Measurements from ENCODE around the gene GAL3ST3.
"Not testable (repeated sequence)": the region's sequence is repeated elsewhere in the genome, so short reads cannot be mapped to it uniquely, and the experiment has no call there.

The GAL3ST3 gene, protein sequence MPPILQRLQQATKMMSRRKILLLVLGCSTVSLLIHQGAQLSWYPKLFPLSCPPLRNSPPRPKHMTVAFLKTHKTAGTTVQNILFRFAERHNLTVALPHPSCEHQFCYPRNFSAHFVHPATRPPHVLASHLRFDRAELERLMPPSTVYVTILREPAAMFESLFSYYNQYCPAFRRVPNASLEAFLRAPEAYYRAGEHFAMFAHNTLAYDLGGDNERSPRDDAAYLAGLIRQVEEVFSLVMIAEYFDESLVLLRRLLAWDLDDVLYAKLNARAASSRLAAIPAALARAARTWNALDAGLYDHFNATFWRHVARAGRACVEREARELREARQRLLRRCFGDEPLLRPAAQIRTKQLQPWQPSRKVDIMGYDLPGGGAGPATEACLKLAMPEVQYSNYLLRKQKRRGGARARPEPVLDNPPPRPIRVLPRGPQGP

DNA sequence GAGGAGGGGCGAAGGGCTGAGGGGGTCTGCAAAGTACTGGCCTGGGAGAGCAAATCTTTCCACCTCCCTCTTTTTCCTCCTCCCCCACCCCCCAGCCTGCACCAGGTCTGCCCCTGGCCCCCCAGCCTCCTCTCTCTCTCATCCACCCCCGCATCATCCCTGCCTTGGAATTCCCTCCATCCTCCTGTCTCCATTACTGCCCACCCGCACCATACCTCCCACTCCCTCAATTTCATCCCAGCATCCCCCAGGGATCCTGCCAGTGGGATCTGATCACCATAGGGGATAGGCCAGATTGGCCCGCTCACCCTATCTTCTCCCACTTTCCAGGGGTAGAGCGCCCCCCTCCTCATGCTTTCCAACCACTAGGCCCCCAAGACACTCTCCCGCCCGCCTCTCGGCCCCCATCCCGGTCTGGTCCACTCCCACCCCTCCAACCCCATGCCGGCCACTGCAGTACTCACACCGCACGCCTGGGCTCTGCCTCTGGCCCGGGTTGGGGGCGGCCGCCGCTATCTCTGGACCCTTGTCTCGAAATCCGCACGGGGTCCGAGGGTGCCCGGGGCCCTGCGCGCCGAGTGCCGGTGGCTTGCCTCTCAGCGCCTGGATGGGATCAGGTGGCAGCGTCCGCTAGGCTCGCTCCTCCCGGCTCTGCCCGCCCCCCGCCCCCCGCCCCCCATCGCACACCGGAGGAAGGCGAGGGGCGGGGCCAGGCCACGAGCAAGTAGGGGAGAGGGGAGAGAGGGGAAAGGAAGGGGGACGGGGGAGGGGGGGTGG is at the start of gene GAL3ST3:
Gene GAL3ST3 (minus strand): TSS at position 615 of the 777 bp plus-strand sequence. CDS start 3,746 bp downstream, outside the sequence.
- DNase-seq (ENCODE audit: low read depth), result no peak

- DNase-seq (ENCODE audit: low read depth), result not testable (repeated sequence)
Measured at GRCh38 chr11:66092125-66092524, 43.2 kb upstream of the GAL3ST3 start.

- DNase-seq (ENCODE audit: low read depth), result no peak
Measured at GRCh38 chr11:66090288-66090687, 41.3 kb upstream of the GAL3ST3 start.

DNA sequence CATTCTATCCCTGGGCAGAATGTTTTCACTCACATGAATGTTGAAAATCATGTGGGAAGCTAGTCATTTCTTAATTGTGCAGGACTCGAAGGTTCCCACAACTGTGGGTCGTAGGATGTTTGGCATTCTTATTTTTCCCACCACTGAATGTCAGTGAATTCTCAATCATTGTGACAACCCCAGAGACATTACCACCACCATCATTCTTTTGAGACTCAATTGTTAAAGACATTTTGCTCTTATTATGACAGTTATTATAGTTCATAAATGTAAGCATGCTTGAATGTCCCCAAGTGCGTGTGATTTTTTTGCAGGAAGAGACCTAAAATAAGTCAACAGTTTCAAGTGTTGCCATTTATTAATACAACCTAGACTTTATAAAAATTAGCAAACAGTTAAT is 40.1 kb upstream of the GAL3ST3 start:
- no peak for DNase-seq (ENCODE audit: low read depth)

GRCh38 chr11:66087148-66087908 is 38.4 kb upstream of the GAL3ST3 start:
- no peak for DNase-seq (ENCODE audit: low read depth)

GRCh38 chr11:66084821-66085475 is 36.0 kb upstream of the GAL3ST3 start:
- DNase-seq (ENCODE audit: low read depth), result no peak

GRCh38 chr11:66083767-66084166 is 34.8 kb upstream of the GAL3ST3 start:
- DNase-seq (ENCODE audit: low read depth), result no peak

GRCh38 chr11:66082946-66083698 is 34.2 kb upstream of the GAL3ST3 start:
- DNase-seq (ENCODE audit: low read depth), result no peak

GRCh38 chr11:66081505-66081904 is 32.5 kb upstream of the GAL3ST3 start:
- no peak for DNase-seq (ENCODE audit: low read depth)

GRCh38 chr11:66080055-66080817 is 31.3 kb upstream of the GAL3ST3 start:
- peak; percentile 83 for DNase-seq (ENCODE audit: low read depth)

- DNase-seq (ENCODE audit: low read depth), result not testable (repeated sequence)
Measured at GRCh38 chr11:66078949-66079348, 30.0 kb upstream of the GAL3ST3 start.

DNA sequence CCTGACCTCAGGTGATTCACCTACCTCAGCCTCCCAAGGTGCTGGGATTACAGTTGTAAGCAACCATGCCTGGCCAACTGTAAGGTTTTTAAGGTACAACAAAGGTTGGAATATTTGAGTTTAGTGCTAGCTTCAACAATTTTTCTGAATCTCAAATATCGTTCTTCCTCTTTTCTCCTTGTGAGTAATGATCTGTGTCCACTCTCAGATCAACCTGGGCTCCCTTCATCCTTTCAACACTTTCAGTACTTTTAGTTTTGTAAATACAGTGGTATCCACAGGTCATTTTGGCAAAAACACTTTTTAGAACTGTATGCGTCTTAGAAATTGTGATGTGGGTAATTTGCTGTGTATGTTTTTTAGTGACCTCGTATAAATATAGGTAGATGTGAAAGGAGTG is 29.0 kb upstream of the GAL3ST3 start:
- DNase-seq (ENCODE audit: low read depth), result no peak

- no peak for DNase-seq (ENCODE audit: low read depth)
Measured at GRCh38 chr11:66076561-66076960, 27.6 kb upstream of the GAL3ST3 start.

DNA sequence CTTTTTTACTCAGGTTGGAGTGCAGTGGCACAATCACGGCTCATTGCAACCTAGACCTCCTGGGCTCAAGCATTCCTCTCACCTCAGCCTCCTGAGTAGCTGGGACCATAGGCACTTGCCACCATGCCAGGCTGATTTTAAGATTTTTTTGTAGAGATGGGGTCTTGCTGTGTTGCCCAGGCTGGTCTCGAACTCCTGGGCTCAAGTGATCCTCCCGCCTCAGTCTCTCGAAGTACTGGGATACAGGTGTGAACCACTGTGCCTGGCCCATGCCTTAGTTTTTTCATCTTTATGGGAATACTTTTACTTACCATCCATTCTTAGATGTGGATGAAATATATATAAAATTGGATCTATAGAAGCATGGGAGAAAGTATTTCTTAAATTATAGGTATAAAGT is 26.3 kb upstream of the GAL3ST3 start:
- DNase-seq (ENCODE audit: low read depth), result no peak

DNA sequence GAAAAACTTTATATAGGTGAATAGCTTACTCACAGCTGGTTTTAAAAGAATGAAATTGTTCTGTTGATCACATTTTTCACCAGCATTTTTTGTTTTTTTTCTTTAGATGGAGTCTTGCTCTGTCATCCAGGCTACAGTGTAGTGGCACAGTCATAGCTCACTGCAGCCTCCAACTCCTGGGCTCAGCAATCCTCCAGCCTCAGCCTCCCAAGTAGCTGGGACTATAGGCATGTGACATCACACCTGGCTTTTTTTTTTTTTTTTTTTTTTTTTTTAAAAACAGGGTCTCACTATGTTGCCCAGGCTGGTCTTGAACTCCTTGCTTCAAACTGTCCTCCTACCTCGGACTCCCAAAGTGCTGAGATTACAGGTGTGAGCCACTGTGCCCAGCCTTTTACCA is 24.7 kb upstream of the GAL3ST3 start:
- DNase-seq (ENCODE audit: low read depth), result no peak

DNA sequence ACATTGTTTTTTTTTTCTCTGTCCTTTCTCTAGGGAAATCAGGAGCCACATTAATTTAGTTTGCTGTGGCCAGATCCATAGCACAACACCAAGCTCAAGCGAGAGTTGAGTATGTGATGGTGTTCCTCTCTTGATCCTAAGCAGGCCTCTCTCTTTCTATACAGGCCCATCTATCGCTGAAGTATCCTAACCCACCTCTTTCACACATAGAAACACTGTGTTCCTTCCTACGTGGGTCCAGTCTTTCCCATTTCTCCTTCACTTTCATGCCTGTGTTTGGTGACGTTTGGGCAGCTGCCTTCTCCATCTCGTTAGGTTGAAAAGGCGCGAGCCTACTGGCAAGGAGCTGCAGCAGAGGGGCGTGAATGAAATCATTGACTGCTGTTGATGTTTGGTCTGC is 23.6 kb upstream of the GAL3ST3 start:
- DNase-seq (ENCODE audit: low read depth), result no peak

DNA sequence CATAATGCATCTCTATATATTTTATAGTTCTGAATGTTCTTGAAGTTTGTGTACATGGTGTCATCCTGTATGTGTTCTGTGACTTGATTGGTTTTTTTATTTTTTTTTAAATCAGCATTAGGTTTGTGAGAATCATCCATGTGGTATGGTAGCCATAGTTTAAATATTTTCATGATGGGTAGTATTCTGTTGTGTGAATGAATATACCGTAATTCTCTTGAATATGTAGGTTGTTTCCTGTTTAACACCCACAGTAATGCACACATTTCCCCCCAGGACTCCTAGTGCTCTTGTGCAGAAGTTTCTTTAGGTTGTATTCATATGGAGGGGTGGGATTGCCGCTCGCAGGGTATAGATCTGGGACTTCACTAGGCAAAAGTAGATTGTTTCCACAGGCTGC is 23.1 kb upstream of the GAL3ST3 start:
- no peak for DNase-seq (ENCODE audit: low read depth)

DNA sequence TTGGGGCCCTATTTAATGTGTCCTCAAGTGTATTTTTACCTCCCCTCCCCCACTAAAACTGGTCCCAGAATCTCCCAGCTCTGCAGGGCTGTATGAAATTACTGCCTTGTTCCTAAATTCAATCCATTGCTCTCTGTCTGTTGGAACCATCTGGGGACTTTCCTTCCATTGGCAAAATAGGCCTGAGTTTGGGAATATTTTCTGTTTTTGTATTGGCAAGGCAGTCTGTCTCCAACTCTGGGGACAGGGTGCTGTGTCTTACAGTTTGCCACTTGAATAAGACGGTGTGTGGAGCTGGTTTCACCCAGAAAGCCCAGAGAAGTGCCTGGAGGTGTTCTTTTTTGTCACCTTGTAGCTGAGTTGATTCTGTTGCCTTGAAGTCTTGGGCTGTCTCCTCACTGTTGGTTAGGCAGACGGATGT is 22.4 kb upstream of the GAL3ST3 start:
- DNase-seq (ENCODE audit: low read depth), result no peak

- DNase-seq (ENCODE audit: low read depth), result no peak
Measured at GRCh38 chr11:66070604-66071380, 21.8 kb upstream of the GAL3ST3 start.

Measured in stromal cell of bone marrow (primary cell).